ENCODE results near the gene DNAH12. TPM values are rescaled to one million over a fixed set of nuclear protein-coding genes. Genes with fewer than 3 reads are reported as not detected.
"Not testable (repeated sequence)": the region's sequence is repeated elsewhere in the genome, so short reads cannot be mapped to it uniquely, and the experiment has no call there.

DNAH12 gene
- total and polyA plus RNA-seq, 4 donors = 0.05 to 0.08 (median 0.08) TPM; not detected in 1

DNA sequence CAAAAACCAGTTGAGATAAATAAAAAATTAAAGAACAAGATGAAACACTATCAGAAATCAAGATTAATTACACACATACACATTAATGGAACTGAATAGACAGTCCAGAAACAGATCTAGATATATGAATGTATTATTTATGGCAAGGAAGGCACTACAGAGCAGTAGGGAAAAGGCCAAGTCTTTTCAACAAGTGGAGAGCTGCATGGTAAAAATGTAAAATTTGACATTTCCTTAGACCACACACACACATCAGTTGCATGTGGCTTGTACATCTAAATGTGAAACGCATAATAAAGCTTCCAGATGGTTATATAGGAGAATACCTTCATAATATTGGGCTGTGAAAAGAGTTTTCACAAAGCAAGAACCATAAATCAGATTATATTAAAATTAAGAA, 193.9 kb downstream of the DNAH12 start:
- H3K9ac ChIP-seq (ENCODE audit: low read depth in 1 of 2, low read length in 2 of 2) = no peak overlapping the region
- 86% methylated on average over 1 of the region's 1 CpG for WGBS
- no peaks in the 10 kb centered on the region for H3K27me3 ChIP-seq (ENCODE audit: control insufficient read depth in 4 of 4, insufficient read depth in 4 of 4, low read length in 3 of 4)
- no peaks in the 10 kb centered on the region for H3K36me3 ChIP-seq (ENCODE audit: control insufficient read depth in 4 of 4, insufficient read depth in 3 of 4, low read depth in 1 of 4, low read length in 3 of 4)
- no peak overlapping the region for H3K4me3 ChIP-seq (ENCODE audit: low read depth in 1 of 3, low read length in 3 of 3)
- H3K4me1 ChIP-seq (ENCODE audit: control insufficient read depth in 4 of 4, insufficient read depth in 4 of 4, low read length in 3 of 4) = no peaks in the 10 kb centered on the region
- TF ChIP-seq, protein P1, sequence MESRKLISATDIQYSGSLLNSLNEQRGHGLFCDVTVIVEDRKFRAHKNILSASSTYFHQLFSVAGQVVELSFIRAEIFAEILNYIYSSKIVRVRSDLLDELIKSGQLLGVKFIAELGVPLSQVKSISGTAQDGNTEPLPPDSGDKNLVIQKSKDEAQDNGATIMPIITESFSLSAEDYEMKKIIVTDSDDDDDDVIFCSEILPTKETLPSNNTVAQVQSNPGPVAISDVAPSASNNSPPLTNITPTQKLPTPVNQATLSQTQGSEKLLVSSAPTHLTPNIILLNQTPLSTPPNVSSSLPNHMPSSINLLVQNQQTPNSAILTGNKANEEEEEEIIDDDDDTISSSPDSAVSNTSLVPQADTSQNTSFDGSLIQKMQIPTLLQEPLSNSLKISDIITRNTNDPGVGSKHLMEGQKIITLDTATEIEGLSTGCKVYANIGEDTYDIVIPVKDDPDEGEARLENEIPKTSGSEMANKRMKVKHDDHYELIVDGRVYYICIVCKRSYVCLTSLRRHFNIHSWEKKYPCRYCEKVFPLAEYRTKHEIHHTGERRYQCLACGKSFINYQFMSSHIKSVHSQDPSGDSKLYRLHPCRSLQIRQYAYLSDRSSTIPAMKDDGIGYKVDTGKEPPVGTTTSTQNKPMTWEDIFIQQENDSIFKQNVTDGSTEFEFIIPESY (IDR thresholded peaks at IDR 0.05) = no peak
- TF ChIP-seq SP1 (IDR thresholded peaks at IDR 0.05) (no peak), EGR1 (IDR thresholded peaks at IDR 0.05; ENCODE audit: low read depth in 2 of 2) (no peak), YY1 (IDR thresholded peaks at IDR 0.05) (no peak), JUND (IDR thresholded peaks at IDR 0.05) (no peak), GABPA (IDR thresholded peaks at IDR 0.05 in 1 of 2, conservative IDR thresholded peaks at IDR 0.05 in 1 of 2) (no peak), FOXA1 (IDR thresholded peaks at IDR 0.05) (no peak)
- TF ChIP-seq, protein P2, sequence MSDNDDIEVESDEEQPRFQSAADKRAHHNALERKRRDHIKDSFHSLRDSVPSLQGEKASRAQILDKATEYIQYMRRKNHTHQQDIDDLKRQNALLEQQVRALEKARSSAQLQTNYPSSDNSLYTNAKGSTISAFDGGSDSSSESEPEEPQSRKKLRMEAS (IDR thresholded peaks at IDR 0.05) = no peak
- TF ChIP-seq, protein P3, sequence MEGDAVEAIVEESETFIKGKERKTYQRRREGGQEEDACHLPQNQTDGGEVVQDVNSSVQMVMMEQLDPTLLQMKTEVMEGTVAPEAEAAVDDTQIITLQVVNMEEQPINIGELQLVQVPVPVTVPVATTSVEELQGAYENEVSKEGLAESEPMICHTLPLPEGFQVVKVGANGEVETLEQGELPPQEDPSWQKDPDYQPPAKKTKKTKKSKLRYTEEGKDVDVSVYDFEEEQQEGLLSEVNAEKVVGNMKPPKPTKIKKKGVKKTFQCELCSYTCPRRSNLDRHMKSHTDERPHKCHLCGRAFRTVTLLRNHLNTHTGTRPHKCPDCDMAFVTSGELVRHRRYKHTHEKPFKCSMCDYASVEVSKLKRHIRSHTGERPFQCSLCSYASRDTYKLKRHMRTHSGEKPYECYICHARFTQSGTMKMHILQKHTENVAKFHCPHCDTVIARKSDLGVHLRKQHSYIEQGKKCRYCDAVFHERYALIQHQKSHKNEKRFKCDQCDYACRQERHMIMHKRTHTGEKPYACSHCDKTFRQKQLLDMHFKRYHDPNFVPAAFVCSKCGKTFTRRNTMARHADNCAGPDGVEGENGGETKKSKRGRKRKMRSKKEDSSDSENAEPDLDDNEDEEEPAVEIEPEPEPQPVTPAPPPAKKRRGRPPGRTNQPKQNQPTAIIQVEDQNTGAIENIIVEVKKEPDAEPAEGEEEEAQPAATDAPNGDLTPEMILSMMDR (IDR thresholded peaks at IDR 0.05; ENCODE audit: low read depth, low read length, missing input control) = no peak
- H3K9me3 ChIP-seq (ENCODE audit: control insufficient read depth in 4 of 4, low read length in 3 of 4) = no peaks in the 10 kb centered on the region
- no peak overlapping the region for H3K27ac ChIP-seq (ENCODE audit: low read depth in 1 of 2, low read length in 2 of 2)
- no peak for DNase-seq (ENCODE audit: low spot score)

DNA sequence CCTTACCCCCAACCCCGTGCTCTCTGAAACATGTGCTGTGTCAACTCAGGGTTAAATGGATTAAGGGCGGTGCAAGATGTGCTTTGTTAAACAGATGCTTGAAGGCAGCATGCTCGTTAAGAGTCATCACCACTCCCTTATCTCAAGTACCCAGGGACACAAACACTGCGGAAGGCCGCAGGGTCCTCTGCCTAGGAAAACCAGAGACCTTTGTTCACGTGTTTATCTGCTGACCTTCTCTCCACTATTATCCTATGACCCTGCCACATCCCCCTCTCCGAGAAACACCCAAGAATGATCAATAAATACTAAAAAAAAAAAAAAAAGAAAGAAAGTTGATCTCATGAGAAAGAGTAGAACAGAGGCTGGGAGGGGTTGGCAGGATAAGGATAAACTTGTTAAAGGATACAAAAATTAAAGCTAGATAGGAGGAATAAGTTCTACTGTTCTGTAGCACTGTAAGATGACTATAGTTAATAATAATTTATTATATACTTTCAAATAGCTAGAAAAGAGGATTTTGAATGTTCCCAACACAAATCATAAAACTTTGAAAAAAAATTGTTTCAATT, 205.0 kb downstream of the DNAH12 start:
- not testable (repeated sequence) for H3K9ac ChIP-seq (ENCODE audit: low read depth in 1 of 2, low read length in 2 of 2); H3K27me3 ChIP-seq (ENCODE audit: control insufficient read depth in 4 of 4, insufficient read depth in 4 of 4, low read length in 3 of 4); H3K9me3 ChIP-seq (ENCODE audit: control insufficient read depth in 4 of 4, low read length in 3 of 4); H3K4me3 ChIP-seq (ENCODE audit: low read depth in 1 of 3, low read length in 3 of 3); H3K27ac ChIP-seq (ENCODE audit: low read depth in 1 of 2, low read length in 2 of 2); H3K36me3 ChIP-seq (ENCODE audit: control insufficient read depth in 4 of 4, insufficient read depth in 3 of 4, low read depth in 1 of 4, low read length in 3 of 4); H3K4me1 ChIP-seq (ENCODE audit: control insufficient read depth in 4 of 4, insufficient read depth in 4 of 4, low read length in 3 of 4); DNase-seq (ENCODE audit: low spot score)
- WGBS = 31% methylated on average over 7 of the region's 7 CpGs

DNA sequence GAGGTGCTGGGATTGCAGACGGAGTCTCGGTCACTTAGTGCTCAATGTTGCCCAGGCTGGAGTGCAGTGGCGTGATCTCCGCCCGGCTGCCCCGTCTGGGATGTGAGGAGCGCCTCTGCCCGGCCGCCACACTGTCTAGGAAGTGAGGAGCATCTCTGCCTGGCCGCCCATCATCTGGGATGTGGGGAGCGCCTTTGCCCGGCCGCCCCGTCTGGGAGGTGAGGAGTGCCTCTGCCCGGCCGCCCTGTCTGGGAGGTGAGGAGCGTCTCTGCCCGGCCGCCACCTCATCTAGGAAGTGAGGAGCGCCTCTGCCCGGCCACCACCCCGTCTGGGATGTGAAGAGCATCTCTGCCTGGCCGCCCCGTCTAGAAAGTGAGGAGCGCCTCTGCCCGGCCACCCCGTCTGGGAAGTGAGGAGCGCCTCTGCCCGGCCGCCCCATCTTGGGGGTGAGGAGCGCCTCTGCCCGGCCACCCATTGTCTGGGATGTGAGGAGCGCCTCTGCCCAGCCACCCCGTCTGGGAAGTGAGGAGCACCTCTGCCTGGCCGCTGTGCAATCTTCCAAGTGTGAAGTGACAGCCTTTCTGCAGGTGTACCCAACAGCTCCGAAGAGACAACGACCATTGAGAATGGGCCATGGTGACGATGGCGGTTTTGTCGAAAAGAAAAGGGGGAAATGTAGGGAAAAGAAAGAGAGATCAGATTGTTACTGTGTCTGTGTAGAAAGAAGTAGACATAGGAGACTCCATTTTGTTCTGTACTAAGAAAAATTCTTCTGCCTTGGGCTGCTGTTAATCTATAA, 205.7 kb downstream of the DNAH12 start:
- 96% methylated on average over 40 of the region's 40 CpGs for WGBS
- H3K27me3 ChIP-seq (ENCODE audit: control insufficient read depth in 4 of 4, insufficient read depth in 4 of 4, low read length in 3 of 4); H3K4me3 ChIP-seq (ENCODE audit: low read depth in 1 of 3, low read length in 3 of 3); DNase-seq (ENCODE audit: low spot score); H3K4me1 ChIP-seq (ENCODE audit: control insufficient read depth in 4 of 4, insufficient read depth in 4 of 4, low read length in 3 of 4); H3K9me3 ChIP-seq (ENCODE audit: control insufficient read depth in 4 of 4, low read length in 3 of 4); H3K27ac ChIP-seq (ENCODE audit: low read depth in 1 of 2, low read length in 2 of 2); H3K9ac ChIP-seq (ENCODE audit: low read depth in 1 of 2, low read length in 2 of 2); H3K36me3 ChIP-seq (ENCODE audit: control insufficient read depth in 4 of 4, insufficient read depth in 3 of 4, low read depth in 1 of 4, low read length in 3 of 4): not testable (repeated sequence)
